Measurements from ENCODE around the gene SLC9A5.
A peak's percentile ranks its signal among the peaks of the same experiment; 100 is the strongest.

The SLC9A5 gene

GRCh38 chr16:67282447-67282805 is 33.6 kb downstream of the SLC9A5 start:
- no peak for DNase-seq

- DNase-seq = no peak
These were observed 34.5 kb downstream of the SLC9A5 start for GRCh38 chr16:67283039-67283825.

GRCh38 chr16:67283826-67284555 is 35.2 kb downstream of the SLC9A5 start:
- DNase-seq = no peak

- peak in 1 of 2 experiments; percentile 52 for DNase-seq
These were observed 36.2 kb downstream of the SLC9A5 start for GRCh38 chr16:67284699-67285646.

GRCh38 chr16:67286441-67287235 is 37.9 kb downstream of the SLC9A5 start:
- no peak for DNase-seq

- no peak for DNase-seq
These were observed 39.2 kb downstream of the SLC9A5 start for GRCh38 chr16:67287960-67288359.

GRCh38 chr16:67291461-67291860 is 42.7 kb downstream of the SLC9A5 start:
- no peak for DNase-seq

- DNase-seq = no peak
These were observed 45.5 kb downstream of the SLC9A5 start for GRCh38 chr16:67294171-67294757.

- no peak for DNase-seq
These were observed 46.2 kb downstream of the SLC9A5 start for GRCh38 chr16:67294938-67295361.

- DNase-seq = no peak
These were observed 47.6 kb downstream of the SLC9A5 start for GRCh38 chr16:67296420-67296819.

- no peak for DNase-seq
These were observed 49.5 kb downstream of the SLC9A5 start for GRCh38 chr16:67298277-67298676.

GRCh38 chr16:67299269-67299668 is 50.5 kb downstream of the SLC9A5 start:
- DNase-seq = no peak

- DNase-seq = no peak
These were observed 52.5 kb downstream of the SLC9A5 start for GRCh38 chr16:67301080-67301782.

- DNase-seq = no peak
These were observed 53.3 kb downstream of the SLC9A5 start for GRCh38 chr16:67302076-67302475.

GRCh38 chr16:67302970-67303369 is 54.2 kb downstream of the SLC9A5 start:
- DNase-seq = no peak

GRCh38 chr16:67304020-67304419 is 55.2 kb downstream of the SLC9A5 start:
- DNase-seq = no peak

GRCh38 chr16:67305216-67306071 is 56.7 kb downstream of the SLC9A5 start:
- DNase-seq = no peak

- no peak for DNase-seq
These were observed 61.8 kb downstream of the SLC9A5 start for GRCh38 chr16:67310561-67310960.

- DNase-seq = no peak
These were observed 63.1 kb downstream of the SLC9A5 start for GRCh38 chr16:67311607-67312488.
